Adrenal gland (tissue), 5 donors: ENCODE data around the gene NHLH2.

ENCODE experiments used
- CTCF ChIP-seq, 6 experiments: fragments of 450-650 bp in 4 of 6; fragments of 200-600 bp in 2 of 6; sonication (generic) in 1 of 6; IDR thresholded peaks; 1 replicate in 5 of 6; 2 replicates in 1 of 6; pipeline versions ENCODE4 v1.5.1 to v1.8.0; 2016 to 2021; ENCODE audit warnings: antibody characterized with exemption in 6 of 6, mild to moderate bottlenecking in 2 of 6, moderate library complexity in 1 of 6
- POLR2A ChIP-seq, 2 donors: fragments of 450-650 bp; IDR thresholded peaks; one replicate each; pipeline ENCODE4 v1.6.1; 2017; ENCODE audit warnings: antibody characterized with exemption in 2 of 2, mild to moderate bottlenecking in 2 of 2, moderate library complexity in 1 of 2
- donor health status: DM: no; HTN: no; CAD: no.

GRCh38 chr1:115842948-115843347 lies 2.0 kb upstream of the NHLH2 start:
- TF ChIP-seq CTCF (IDR thresholded peaks at IDR 0.05) (no peak), POLR2A (IDR thresholded peaks at IDR 0.05) (no peak)
